NCI-H748 (cell line): ENCODE measurements around the gene SNCAIP.
A peak's percentile ranks its signal among the peaks of the same experiment; 100 is the strongest.

Experiments used
- DNase-seq: peaks from one replicate; lab custom pipeline; 2025; ENCODE audit not compliant: unreplicated experiment; lab: John Stamatoyannopoulos, UW

SNCAIP gene

GRCh38 chr5:122354293-122354692, 42.3 kb downstream of the SNCAIP start:
- no peak for DNase-seq

GRCh38 chr5:122355324-122355723, 43.3 kb downstream of the SNCAIP start:
- DNase-seq = no peak

- DNase-seq = no peak
Measured at GRCh38 chr5:122356855-122357254, 44.8 kb downstream of the SNCAIP start.

GRCh38 chr5:122358372-122358979, 46.4 kb downstream of the SNCAIP start:
- peak; percentile 12 for DNase-seq

- no peak for DNase-seq
Measured at GRCh38 chr5:122362361-122362760, 50.3 kb downstream of the SNCAIP start.

GRCh38 chr5:122363623-122364022, 51.6 kb downstream of the SNCAIP start:
- no peak for DNase-seq

- DNase-seq = no peak
Measured at GRCh38 chr5:122366501-122366900, 54.5 kb downstream of the SNCAIP start.

GRCh38 chr5:122367456-122367855, 55.4 kb downstream of the SNCAIP start:
- DNase-seq = no peak

- no peak for DNase-seq
Measured at GRCh38 chr5:122368510-122369251, 56.6 kb downstream of the SNCAIP start.

- no peak for DNase-seq
Measured at GRCh38 chr5:122369253-122369815, 57.3 kb downstream of the SNCAIP start.

- DNase-seq = no peak
Measured at GRCh38 chr5:122371511-122372151, 59.6 kb downstream of the SNCAIP start.

GRCh38 chr5:122374110-122374509, 62.1 kb downstream of the SNCAIP start:
- DNase-seq = no peak

GRCh38 chr5:122375801-122376200, 63.8 kb downstream of the SNCAIP start:
- DNase-seq = no peak

- no peak for DNase-seq
Measured at GRCh38 chr5:122376250-122376649, 64.2 kb downstream of the SNCAIP start.

GRCh38 chr5:122377026-122377425, 65.0 kb downstream of the SNCAIP start:
- no peak for DNase-seq

GRCh38 chr5:122382938-122383337, 70.9 kb downstream of the SNCAIP start:
- peak; percentile 83 for DNase-seq

GRCh38 chr5:122384739-122385235, 72.8 kb downstream of the SNCAIP start:
- peak; percentile 32 for DNase-seq

- no peak for DNase-seq
Measured at GRCh38 chr5:122385286-122385685, 73.2 kb downstream of the SNCAIP start.

GRCh38 chr5:122385808-122386207, 73.8 kb downstream of the SNCAIP start:
- no peak for DNase-seq

- no peak for DNase-seq
Measured at GRCh38 chr5:122390154-122390553, 78.1 kb downstream of the SNCAIP start.

GRCh38 chr5:122390694-122391093, 78.7 kb downstream of the SNCAIP start:
- no peak for DNase-seq

GRCh38 chr5:122391621-122392020, 79.6 kb downstream of the SNCAIP start:
- DNase-seq = no peak
